SK-MEL-5 (cell line): Measurements from ENCODE around the gene ALDH6A1. TPM values are rescaled to one million over a fixed set of nuclear protein-coding genes. Genes with fewer than 3 reads are reported as not detected.
A peak's percentile ranks its signal among the peaks of the same experiment; 100 is the strongest.

ENCODE experiments used
- DNase-seq: peaks from one replicate; pipeline ENCODE4 v3.0.0-alpha.2; 2016; ENCODE audit warnings: low read depth, low spot score
- in situ Hi-C: cut with HindIII; loops from 2 replicates; pipeline ENCODE4 v1.10.0; 2016; ENCODE audit warnings: low sequenced_read_pairs, high pct_unique_total_duplicates, low pct_unique_long_range_greater_than_20kb
- total RNA-seq: library from RNA; depleted of rRNA; stranded (reverse); fragments of >200 nt; shearing (Covaris generic); gene quantifications from 2 replicates; pipeline ENCODE4 v1.2.3, GENCODE V29; 2014

ALDH6A1 gene
- total RNA-seq, 1 experiment from 2014 or later: 12.9 TPM

DNA sequence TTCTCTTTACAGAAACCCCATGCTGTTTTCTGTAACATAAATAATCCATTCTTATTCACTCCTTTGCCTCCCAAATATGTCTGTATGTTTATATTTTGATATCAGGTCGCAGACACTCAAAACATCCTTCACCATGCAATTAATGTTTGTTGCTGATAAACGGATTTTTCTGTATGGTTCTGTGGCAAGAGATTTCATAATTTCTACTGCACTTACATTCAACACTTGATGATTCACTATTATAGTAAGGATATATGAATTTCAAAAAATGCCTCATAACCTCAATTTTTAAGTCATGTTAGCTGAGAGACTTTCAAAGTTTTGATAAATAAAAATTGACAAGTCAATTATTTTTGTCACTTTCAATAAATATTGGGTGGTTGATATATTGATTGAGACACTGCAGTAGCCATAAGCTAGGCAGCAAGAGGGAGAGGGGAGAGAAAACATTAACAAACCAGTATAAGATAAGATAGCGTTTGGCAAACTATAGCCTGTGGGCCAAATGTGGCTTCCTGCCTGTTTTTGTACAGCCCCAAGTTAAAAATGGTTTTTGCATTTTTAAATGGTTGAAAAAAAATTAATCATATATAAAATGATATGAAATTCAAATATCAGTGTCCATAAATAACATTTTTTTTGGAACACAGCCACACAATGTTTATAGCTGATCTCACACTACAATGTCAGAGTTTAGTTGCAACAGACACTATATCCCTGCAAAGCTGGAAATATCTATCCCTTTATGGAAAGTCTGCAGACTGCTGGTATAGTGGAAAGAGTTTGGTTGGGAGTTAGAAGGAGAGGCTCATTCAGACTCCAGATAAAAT lies 18.3 kb downstream of the ALDH6A1 start:
- in situ Hi-C loops: no loop called here
- no peak for DNase-seq

DNA sequence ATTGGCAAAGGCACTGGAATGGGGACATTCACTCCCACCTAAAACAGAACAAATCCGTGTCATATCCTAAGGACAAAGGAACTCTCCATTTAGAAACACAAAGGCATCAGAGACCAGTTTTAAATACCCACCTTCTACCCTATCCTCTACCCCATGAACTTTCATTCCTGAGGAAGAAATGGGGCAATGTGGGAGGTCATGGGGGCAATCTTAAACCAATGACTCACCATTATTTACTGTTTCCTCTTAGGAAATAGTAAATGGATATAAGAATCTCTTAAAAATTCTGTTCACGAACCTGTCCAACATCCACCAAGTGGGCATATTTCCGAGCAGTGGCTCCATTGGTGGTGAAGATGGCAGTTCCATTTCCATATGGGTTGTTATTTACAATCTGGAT lies 19.4 kb downstream of the ALDH6A1 start:
- in situ Hi-C loops: no loop called here

DNA sequence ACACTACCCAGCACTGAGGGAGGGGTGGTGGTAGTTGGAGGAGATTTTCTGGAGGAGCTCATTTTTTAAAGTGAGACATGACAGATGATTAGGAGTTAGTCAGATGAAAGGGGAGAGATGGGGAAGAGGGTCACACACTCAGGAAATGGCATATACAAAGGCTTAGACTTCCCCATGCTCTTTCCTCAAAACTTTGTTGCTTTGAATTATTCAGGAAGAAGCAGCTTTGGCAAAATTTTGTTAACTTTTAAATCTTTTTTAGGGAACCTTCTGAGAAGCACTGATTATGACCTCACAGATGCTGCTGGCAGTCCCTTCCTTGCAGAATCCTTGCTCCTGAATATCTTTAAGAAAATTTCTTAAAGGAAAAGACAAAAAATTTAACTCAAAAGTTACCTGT lies 19.8 kb downstream of the ALDH6A1 start:
- no peak for DNase-seq
- in situ Hi-C loops: no loop called here

More for the DNA sequence above, 19.4 kb downstream of the ALDH6A1 start:
- no peak for DNase-seq

DNA sequence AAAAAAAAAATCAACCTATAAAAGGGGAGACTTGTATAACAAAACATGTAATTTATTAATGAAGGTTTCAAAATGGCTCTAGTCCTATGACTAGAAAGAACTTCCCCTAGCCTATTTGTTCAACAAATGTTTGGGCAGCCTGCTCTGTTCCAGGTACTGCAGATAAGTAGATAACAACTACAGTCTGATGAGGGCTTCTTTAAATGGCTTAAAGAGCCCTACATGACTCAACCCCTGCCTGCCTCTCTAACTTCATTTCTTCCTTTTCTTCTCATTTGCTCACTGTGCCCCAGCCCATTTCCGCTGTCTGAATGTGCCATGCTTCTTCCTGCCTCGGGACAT lies 21.5 kb downstream of the ALDH6A1 start:
- DNase-seq: no peak

DNA sequence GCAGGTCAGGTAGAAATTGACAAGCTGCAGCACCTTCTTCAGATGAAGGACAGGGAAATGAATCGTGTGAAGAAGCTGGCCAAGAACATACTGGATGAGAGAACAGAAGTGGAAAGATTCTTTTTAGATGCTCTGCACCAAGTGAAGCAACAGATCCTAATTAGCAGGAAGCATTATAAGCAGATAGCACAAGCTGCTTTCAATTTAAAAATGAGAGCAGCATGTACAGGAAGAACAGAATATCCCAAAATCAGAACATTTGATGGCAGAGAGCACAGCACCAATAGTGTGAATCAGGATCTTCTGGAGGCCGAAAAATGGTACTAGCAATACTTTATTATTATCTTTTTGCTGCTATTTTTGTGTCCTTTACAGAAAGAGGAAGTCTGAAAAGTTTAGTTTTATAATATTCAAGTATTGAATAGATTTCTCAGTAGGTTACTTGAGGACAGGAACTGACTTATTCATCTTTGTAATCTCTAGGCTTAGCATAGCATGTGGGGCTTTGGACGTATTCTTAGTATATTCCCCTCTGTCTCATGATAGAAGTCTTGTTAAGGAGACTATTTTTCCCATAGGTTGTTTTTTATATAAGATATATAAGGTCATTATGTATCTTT lies 34.3 kb downstream of the ALDH6A1 start:
- no peak for DNase-seq
- in situ Hi-C loops: no loop called here

More for the DNA sequence above, 21.5 kb downstream of the ALDH6A1 start:
- in situ Hi-C loops: no loop called here

DNA sequence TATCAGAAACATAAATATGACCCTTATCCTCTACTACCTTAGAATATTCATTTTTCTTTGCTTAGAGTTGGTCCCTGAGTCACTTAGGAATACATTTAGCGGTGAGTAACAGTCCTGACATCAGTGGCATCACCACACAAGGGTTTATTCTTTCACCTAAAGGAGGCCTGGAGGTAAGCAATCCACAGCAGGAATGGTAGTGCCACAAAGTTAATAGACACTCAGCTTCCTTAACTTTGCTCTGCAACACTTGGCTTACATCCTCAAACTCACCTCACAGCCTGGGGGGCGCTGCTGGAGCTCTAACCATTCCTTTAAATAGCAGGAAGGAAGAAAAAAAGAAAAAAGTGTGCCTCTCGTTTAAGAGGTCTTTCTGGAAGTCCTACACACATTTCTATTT lies 36.0 kb downstream of the ALDH6A1 start:
- DNase-seq: peak; percentile 35
- in situ Hi-C loops: no loop called here

DNA sequence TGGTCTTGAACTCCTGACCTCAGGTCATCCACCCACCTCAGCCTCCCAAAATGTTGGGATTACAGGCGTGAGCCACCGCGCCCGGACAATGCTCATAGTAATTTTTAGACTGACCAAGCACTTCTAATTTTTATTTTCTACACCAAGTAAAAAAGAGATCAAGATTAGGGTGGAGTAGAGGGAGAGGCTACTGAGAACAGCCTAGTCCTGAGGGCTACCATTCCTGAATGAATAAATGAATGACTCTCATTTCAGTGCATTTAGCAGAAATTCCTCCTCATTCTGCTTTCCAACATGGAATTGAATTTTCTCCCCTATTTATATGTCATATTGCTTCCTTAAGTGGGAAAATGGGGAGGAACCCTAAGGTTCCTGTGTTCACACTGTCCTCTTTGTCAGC lies 38.7 kb downstream of the ALDH6A1 start:
- DNase-seq: no peak
- in situ Hi-C loops: no loop called here

DNA sequence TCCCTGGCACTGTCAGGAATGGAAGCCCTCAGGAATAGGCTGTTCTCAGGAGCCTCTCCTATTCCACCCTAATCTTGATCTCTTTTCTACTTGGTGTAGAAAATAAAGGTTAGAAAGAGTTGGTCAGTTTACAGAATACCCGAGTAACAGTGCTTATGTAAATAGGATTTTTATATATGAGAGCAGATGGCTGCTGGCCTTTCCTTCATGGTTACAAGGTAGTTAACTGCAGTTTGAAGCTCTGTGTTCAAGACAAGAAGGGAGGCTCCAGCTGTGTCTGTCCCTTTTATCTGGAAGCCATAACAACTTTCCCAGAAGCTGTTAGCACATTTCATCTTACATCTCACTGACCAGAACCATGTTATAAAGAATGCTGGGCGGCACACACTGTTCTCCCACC lies 42.0 kb downstream of the ALDH6A1 start:
- in situ Hi-C loops: no loop called here
- no peak for DNase-seq

DNA sequence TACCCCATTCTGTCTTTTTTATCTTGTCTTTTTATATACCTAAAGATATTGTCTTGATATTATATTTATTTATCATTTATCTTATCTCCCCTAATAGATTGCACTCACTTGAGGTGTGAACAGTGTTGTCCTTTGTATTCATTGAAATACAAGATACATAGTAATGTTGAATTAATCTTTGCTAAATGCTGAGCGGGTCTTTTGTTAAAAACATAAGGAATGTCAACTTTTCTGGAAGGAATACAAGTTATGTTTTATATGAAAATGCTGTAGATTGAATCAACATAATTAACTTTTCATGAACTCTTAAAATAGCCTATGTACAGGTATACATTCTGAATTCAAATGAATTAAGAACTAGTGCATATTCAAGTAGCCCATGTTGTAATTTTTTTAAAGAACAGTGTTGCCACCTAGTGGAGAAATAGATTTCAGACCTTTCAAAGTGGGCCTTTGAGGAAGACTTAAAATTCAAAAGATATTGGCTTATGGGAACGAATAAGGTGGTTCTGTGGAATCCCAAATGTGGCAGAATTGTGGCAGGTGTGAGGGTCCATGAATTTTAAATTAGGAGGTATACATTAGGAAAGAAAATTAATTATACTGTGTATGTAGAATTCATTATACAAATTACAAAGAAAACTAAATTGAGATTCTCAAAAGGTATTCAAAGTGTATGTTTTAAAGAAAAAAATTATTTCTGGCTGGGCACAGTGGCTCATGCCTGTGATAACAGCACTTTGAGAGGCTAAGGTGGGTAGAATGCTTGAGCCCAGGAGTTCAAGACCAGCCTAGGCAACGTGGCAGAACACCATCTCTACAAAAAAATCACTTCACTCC lies 46.0 kb downstream of the ALDH6A1 start:
- peak; percentile 75 for DNase-seq
- in situ Hi-C loops: no loop called here

DNA sequence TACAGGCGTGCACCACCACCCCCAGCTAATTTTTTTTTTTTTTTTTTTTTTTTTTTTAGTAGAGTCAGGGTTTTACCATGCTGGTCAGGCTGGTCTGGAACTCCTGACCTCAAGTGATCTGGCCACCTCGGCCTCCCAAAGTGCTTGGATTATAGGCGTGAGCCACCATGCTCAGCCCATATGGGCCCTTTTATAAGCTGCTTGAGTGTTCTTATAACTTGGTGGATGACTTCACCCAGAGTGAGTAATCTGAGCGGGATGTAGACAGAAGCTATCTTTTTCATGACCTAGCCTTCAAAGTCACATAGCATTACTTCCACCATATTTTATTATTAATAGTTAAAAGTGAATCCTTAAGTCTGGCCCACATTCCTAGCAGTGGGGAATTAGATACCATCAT lies 48.7 kb downstream of the ALDH6A1 start:
- DNase-seq: no peak
- in situ Hi-C loops: no loop called here

DNA sequence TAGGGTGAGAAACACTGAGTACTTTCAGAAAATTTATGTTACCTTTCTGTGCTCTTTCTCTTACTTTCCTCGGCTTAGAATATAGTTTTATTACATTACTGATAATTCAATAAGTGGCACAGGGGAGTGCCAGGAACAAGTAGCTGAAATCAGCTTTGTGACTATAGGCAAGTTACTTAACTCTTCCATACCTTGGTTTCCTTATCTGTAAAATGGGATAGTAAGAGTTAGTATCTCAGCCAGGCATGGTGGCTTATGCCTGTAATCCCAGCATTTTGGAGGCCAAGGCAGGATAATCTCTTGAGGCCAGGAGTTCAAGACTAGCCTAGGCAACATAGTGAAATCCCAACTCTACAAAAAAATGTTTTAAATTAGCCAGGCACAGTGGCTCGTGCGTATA lies 49.7 kb downstream of the ALDH6A1 start:
- in situ Hi-C loops: no loop called here
- no peak for DNase-seq

DNA sequence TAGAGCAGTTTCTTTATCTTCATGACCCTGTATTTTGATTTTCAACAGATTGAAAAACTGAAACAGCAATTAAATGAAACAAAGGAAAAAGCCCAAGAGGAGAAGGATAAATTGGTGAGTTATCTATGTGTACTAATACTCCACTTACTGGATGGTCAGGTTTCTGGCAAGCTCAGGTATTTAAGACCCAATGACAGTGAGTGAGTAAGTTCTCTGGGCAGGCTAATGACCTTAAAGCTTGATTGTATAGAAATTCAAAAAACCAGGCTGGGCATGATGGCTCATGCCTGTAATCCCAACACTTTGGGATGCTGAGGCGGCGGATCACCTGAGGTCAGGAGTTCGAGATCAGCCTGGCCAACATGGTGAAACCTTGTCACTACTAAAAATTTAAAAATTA lies 55.1 kb downstream of the ALDH6A1 start:
- DNase-seq: no peak
- in situ Hi-C loops: no loop called here

DNA sequence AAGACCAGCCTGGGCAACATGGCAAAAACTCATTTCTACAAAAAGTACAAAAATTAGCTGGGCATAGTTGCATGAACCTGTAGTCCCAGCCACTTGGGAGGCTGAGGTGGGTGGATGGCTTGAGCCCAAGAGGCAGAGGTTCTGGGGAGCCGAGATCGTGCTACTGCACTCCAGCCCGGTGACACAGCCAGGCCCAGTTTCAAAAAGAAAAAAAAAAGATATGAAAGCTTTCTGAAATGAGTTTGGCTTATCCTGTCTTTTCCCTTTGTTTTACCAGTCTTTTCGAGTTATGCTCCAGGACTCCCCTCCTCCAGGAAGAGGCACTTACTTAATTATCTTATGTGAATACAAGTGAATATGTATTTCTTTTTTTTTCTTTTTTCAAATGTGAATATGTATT lies 61.9 kb downstream of the ALDH6A1 start:
- no peak for DNase-seq
- in situ Hi-C loops: no loop called here

DNA sequence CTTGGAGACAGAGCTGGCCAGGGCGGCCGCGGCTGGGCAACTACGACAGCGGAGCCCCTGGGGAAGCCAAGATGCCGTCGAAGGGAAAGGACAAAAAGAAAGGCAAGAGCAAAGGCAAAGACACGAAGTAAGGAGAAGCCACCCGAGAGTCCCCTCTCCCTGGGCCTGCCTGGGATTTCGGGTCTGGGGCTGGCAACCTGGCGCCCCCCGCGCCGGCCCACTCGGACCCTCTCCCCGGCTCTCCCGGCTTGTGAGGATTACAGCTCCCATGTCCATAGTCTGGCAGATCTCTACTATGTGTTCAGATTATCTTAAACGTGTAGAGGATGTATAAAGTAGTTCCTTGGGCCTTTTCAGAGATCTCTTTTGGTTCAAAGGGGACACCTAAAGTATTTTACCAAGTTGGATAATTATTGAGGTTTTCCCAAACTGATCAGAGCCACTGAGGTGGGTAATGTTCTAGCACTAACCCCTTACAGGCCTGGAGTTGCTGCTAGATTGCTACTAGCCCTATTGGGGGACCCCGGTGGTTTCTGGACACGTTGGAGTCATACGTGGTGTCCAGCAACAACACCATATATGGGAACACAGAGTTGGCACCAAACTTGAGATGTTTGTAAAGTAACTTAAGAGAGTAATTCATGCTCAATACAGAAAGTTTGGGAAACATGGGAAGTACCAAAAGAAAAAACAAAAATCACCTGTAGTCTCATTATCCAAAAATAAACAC lies 64.7 kb downstream of the ALDH6A1 start:
- DNase-seq: no peak
- in situ Hi-C loops: no loop called here

DNA sequence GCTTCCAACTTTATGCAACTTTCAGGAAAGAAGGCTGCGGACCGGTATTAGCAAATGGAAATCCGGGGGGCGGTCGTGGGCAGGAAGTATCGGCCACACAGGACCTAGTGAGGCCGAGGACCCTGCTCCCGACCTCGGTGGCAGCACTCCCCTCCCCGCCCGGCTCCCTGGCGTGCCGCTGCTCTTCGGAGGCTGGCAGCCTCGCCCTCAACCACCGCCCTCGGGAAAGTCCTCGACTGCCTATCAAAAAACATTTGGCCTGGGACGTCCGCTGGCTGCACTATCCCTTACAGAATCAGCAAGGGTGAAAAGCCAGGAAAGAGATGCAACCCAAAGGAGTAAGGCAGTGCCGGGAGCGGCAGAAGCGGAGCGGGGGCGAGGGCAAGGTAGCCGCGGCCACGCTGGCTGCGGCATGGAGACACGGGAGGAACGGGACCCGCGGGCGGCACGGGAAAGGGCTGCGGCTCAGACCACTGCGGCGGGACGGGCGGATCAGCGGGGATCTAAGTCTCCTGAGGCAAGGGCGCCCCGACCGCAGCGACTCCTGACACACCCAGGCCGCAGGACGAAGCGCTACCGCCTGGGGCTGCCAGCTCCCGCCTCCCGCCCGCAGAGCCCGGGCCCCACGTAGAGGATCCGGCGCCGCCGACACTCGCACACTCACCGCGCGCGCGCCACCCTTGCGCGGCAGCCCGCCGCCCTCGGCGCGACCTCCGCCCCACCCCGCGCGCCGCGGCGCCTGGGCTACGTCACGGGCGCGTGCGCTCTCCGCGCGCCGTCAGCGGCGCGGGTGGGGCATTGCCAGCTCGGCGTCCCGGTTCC lies 65.5 kb downstream of the ALDH6A1 start, which contains the start of the genes BBOF1 and ENTPD5:
Gene BBOF1, plus strand, starts transcription at position 764 of the 822 bp plus-strand sequence. CDS start 130 bp downstream, outside the sequence.
Gene ENTPD5, minus strand, starts transcription at position 703 of the 822 bp plus-strand sequence. CDS start 31,186 bp downstream, outside the sequence.
- in situ Hi-C loops: no loop called here
- peak; percentile 78 for DNase-seq

DNA sequence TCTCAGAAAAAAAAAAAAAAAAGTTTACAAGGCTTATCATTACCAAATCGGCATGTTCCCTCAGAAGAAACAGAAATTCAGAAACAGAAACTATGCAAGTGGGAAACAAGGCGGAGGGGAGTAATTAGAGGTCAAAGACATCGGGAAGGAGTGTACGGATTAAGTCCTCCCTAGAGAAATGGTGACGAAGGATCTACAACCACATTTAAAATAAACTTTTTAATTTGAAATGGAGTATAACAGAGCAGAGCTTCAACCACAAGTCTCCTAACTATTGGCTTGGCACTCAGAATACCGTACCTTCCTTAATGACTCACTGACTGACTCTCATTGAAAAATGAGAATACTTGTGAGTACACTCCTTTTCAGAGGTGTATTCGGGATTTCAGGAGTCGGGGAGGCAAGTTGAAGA lies 66.1 kb downstream of the ALDH6A1 start:
- no peak for DNase-seq
- in situ Hi-C loops: no loop called here

DNA sequence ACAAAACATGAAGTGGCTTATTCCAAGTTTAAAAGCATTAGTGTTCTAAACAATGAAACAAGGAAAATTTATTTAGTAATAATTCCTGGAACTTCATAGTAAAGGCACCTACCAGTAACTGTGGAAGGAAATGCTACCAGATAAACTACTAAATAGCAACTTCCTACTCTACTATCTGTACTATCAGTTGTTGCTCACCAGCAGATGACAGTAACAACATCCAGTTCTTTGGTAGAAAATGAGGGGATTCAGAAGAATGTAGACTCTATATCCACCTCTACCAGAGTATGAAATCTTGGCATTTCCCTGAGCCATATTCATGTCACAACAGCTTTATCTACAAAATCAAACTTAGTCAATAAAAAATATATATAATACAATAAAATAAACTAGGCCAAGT lies 68.3 kb downstream of the ALDH6A1 start:
- in situ Hi-C loops: no loop called here
- DNase-seq: no peak
